ENCODE data around the gene CLOCK. TPM values are rescaled to one million over a fixed set of nuclear protein-coding genes. Genes with fewer than 3 reads are reported as not detected.

CLOCK gene
- total RNA-seq, 2 experiments from 2014 or later, result 15.7 to 20.0 TPM

DNA sequence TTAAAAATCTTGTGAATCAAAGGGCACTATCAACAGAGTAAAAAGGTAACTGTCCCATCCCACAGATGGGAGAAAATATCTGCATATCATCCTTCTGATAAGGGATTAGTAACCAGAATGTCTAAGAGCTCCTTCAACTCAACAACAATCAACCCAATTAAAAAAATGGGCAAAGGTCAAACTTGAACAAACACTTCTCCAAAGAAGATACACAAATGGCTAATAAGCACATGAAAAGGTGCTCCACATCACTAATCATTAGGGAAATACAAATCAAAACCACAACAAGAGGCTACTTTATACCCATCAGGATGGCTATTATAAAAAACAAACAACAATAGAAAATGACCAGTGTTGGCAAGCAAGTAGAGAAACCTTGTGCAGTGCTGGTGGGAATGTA lies 107.7 kb downstream of the CLOCK start:
- ChIA-PET POLR2A (no interaction called here), CTCF (no interaction called here)

DNA sequence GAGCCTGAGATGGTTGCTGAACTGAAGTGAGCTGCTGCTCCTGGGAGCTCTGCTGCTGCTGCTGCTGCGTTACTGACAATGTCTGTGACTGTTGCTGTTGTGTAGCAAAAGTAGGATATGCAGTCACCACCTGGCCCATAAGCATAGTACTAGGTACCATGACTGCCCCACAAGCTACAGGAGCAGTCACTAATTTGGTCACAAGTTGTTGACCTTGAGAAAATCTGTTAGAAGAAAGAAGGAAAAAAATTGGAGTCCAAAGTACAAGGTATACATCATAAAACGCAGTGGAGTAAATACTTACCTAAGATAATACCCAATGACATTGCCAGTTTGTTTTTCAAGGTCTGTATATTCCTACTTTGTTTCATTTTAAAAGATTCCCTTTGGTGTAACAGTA lies 108.4 kb downstream of the CLOCK start:
- CTCF ChIA-PET, result no interaction called here
- POLR2A ChIA-PET, result no interaction called here

DNA sequence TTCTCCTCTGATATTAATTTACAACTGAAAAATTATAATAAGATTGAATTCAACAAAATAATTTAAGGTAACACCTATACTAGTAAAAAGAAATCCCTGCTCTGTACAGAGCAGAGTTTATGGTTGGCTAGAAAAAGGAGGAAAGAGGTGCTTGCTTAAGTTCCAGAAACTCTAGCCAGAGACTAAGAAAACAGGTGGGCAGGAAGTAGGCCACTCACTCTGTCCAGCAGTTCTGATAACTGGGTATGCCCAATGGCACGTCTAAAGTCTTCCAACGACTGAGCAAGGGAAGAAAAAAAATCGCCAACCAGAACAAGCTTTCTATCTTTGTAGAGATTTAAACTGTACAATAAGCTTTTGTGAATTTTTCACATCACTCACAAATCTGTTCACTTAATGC lies 108.9 kb downstream of the CLOCK start:
- ChIA-PET CTCF (no interaction called here), POLR2A (no interaction called here)

DNA sequence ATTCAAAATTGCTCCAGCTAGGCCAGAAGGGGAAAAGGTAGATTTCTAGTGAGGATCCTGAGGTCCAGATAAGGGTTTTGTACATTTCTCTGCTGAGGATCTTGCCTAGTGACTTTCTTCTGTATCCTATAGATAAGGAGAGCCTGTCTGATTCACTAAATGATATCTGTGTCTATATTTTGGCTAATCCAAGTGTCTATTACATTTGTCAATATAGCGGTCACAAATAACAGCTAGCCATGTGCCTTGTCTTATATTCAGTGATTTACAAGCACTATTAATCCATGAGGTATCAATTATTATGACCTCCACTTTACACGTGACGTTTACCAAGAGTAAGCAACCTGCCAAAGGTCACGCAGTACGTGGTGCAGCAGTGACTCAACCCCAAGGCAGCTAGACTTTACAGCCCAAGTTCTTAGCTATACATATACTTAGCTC lies 109.3 kb downstream of the CLOCK start:
- POLR2A ChIA-PET, result no interaction called here
- CTCF ChIA-PET, result interaction anchor here (0.7 kb wide), 1 partner anchor 93 kb away, joined by 5 read pairs; no protein-coding TSS in a partner anchor

DNA sequence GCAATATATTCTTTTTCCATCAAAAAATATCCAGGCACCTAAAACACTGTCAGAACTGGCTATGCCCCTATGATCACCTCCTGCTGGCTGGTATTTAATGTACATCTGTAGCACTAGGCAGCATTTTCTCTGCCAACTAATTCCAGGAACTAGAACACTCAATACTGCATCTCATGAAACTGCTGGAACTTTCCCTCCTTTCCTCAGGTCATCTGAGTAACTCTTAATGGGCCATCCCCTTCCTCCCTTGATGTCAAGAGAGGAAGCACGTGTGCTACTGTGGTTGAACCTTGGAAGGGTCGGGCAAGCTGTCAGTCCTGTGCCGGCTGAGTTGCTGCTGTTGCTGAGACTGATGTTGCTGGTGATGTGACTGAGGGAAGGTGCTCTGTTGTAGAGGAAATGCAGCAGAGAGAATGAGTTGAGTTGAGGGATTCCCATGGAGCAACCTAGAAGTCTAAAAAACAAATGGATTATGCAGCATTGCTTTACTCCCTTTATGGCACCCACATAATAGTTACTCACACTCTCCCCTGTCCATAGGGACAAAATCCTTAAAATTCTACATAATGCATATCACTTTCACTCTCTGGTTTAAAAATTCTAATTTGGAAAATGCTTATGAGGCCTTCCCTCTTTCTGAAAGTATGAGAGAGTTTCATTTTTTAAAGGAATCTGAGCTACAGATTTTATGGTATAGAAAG lies 111.4 kb downstream of the CLOCK start:
- ChIA-PET CTCF (no interaction called here), POLR2A (no interaction called here)

DNA sequence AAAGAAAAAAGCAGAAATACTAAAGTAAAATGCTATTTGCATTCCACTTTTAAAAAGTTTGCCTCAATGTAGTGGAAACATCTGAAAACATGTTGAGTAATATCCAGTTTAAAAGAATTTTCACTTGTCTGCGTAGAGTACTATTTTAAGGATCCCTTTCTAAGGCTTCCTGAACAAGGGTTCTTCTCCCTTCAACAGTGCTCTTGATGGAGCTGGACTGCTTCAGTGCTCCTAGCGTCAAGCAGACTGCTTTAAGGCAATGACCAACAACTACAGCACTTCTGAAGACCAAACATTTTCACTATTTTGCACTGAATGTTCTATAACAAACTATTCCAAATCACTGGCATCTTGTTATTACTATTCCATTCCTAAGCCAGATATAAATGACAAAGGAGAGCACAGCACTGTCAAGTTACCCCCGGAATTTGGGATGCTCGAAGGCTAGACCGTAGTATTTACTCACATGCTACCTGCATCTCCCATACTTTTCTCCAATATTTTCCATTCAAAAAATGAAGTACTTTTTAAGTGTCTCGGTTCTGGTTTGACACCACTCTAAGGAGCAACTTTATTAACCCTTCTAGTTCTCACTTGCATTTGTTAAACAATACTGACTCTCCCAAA lies 114.9 kb downstream of the CLOCK start:
- ChIA-PET CTCF (no interaction called here), POLR2A (no interaction called here)

DNA sequence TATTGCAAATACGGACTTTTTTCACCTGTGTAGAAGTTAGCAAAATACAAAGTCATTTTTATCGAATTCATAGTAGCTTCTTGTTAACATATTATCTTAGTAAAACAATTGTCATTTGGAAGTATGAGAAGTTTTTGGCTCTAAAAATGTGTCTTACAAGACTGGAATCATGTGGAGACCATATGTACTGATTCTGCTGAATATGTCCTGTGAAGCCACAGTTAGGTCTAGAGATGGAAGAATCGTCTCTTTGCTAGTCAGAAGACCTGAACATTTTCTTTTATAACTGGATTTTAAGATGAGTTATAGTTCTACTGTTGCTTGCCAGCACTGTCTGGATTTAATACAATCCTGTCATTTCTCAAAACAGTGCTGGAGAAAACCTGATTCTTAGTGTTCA lies 121.9 kb downstream of the CLOCK start:
- POLR2A ChIA-PET, result no interaction called here
- CTCF ChIA-PET, result no interaction called here

DNA sequence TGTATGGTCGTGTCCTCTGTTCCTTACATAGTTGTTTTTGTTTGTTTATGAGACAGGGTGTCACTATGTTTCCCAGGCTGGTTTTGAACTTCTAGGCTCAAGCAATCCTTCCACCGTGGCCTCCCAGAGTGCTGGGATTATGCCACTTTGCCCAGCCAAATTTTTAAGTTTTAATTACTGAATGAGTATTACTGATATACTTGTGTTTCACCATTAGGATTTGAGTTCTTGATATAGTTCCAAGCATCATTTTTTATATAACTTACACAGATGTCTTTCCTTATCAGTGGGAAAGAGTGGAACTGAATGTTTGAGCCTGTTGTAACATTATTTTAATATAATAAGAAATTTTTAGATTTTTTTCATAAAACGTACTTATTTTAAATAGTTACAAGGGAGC lies 130.5 kb downstream of the CLOCK start:
- CTCF ChIA-PET, result no interaction called here
- POLR2A ChIA-PET, result no interaction called here

DNA sequence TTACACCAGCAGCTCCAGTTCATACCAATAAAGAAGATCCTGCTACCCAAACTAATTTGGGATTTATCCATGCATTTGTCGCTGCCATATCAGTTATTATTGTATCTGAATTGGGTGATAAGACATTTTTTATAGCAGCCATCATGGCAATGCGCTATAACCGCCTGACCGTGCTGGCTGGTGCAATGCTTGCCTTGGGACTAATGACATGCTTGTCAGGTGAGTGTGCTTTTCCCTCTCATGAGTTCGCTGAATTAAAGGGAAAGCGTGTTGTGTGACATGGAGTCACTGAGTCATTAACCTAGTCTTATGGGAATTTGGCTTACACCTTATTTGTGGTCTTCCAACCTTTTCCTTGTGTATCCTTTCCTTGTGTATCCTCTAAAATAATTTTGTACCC lies 135.1 kb downstream of the CLOCK start:
- CTCF ChIA-PET, result no interaction called here
- POLR2A ChIA-PET, result no interaction called here

DNA sequence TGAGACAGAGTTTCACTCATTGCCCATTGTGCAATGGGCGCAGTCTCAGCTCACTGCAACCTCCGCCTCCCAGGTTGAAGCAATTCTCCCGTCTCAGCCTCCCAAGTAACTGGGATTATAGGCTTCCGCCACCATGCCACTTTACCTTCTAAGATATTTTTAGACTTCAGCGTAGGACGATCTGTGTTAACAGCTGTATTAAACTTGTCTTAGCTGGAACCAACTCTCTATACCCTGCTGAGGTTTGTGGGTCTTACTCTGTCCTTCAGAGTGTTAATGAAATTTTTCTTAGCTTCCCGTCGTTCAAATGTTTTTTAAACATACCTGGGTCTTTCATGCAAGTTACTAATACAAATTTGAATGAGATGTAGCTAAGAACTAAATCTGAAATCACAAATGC lies 136.3 kb downstream of the CLOCK start:
- ChIA-PET POLR2A (no interaction called here), CTCF (no interaction called here)

DNA sequence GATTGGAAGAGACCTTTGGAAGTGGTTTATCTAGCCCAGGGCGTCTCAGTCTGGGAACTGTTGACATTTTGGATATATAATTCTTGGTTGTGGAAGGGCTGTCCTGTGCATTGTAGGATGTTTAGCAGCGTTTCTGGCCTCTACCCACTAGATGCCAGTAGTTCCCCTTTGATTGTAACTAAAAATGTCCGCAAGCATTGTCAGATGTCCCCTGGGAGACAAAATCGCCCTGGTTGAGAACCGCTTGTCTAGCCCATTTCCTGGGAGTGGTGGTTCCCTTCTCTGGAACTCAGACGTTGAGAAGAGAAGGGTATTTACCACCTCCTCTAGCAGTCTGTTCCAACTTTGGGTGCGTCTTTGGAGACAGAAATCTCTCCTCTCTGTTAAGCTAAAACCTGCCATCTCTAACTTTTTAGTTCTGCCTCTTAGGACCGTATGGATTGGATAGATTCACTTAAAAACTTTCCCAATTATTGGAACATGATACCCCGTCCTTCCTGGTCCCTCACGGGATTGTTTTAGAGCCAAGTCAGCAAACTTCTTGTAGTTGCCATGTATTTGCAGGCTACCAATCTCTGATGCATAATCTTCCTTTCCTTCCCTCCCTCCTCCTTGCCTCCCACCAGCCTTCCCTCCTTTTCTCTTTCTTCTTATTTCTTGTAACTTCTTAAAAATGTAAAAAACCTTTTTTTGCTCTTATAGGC lies 137.1 kb downstream of the CLOCK start:
- CTCF ChIA-PET, result no interaction called here
- POLR2A ChIA-PET, result no interaction called here

DNA sequence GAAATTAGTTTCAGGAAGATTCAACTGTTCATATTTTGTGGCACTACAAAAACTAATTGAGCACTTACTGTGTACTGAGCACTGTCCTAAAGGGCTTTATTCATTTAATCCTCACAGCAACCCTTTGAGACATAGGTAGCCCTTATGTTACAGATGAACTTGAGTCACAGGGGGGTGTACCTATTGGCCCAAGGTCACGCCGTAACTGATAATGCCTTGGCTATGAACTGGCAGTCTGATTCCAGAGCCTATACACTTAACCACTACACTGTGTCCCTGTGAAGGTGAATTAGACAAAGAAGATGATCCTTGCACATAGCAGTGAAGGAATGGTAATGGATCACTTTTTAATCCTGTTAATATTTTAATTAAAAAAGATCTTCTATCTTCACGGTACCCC lies 138.9 kb downstream of the CLOCK start:
- CTCF ChIA-PET, result no interaction called here
- POLR2A ChIA-PET, result no interaction called here

DNA sequence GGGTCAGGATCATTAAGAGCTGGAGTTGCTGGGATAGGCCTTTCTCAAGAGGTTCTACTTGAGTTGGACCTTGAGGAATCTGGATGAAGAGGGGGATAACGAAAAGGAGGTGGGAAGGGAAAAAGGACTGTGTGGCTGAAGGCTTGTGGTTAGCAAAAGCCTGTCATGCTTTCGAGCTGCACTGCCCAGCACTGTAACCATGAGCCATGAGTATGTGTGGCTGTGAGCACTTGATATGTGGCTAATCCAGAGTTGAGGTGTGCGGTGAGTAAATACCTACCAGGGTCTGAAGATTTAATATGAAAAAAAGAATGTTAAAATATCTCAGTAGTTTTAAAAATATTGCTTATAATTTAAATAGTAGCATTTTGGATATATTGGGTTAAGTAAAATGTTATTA lies 139.6 kb downstream of the CLOCK start:
- ChIA-PET POLR2A (no interaction called here), CTCF (interaction anchor here (1.2 kb wide), 1 partner anchor 12 kb away, joined by 3 read pairs; the partner anchor contains the start of gene TMEM165)

DNA sequence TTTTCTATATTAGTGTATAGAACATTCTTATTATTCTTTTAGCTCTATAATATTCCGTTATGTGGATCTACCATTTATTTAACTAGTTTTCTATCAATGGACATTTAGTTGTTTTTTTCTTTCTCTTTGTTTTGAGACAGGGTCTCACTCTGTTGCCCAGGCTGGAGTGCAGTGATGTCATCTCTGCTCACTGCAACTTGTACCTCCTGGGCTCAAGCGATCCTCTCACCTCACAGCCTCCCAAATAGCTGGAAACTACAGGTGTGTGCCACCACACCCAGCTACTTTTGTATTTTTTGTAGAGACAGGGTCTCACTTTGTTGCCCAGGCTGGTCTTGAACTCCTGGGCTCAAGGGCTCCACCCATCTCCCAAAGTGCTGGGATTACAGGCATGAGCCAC lies 140.2 kb downstream of the CLOCK start:
- ChIA-PET CTCF (interaction anchor here (0.9 to 1.2 kb wide), 2 partner anchors 11 to 93 kb away, joined by 3 read pairs; partner anchors contain the start of gene TMEM165), POLR2A (no interaction called here)

DNA sequence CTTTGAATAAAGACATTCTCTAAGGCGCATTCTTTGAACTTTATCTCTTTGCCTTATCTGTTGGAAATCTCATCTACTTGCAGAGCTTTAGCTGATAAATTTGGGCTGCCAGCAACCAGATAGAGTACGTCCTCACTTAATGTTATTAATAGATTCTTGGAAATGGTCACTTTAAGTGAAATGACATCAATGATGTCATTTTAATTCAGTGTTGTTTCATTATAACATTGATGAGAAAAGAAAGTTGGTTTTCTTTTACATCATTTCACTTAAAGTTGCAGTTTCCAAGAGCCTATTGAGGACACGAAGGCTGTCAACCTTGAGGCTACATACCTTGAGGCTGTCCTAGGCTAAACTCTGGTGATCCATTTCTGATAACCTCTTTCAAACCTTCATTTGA lies 141.6 kb downstream of the CLOCK start:
- ChIA-PET POLR2A (no interaction called here), CTCF (no interaction called here)

DNA sequence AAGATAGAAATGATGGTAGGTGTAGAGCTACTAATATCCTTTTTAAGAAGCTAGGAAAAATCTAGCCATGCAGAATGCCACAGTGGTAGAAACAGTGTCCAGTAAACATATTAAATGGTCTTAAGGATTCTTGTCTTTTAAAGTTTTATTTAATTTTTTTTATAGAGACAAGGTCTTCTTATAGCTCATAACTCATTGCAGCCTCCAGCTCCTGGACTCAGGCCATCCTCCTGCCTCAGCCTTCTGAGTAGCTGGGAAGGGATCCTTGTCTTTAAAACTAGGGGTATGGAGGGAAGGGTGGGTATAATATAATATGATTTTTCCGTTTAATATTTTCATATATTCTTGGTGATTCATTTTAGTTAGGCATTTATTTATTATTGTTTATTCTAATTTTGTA lies 147.1 kb downstream of the CLOCK start:
- CTCF ChIA-PET, result interaction anchor here (1.1 kb wide), 1 partner anchor 146 kb away, joined by 3 read pairs; no protein-coding TSS in a partner anchor
- POLR2A ChIA-PET, result interaction anchor here (0.7 kb wide), 1 partner anchor 54 kb away, joined by 4 read pairs; no protein-coding TSS in a partner anchor

DNA sequence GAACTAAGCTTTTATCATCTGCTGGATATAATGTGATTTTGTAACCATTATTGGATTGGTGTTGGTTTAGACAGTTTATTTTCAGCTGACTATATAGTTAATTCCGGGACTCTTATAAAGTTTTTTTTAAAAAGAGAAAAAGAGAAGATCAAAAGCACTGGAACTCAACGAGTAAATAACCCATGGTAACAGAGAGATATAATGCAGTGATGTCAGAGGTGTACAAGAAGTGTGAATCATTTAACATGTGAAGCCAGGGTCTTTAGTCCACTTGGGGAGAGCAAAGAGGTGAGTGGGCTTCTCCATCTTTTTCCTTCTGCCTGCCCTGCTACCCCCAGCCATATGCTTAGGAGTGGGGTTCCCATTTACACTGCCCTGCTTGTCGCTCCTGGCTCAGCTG lies 147.7 kb downstream of the CLOCK start:
- ChIA-PET CTCF (interaction anchor here (1.1 kb wide), 1 partner anchor 147 kb away, joined by 3 read pairs; no protein-coding TSS in a partner anchor), POLR2A (no interaction called here)

DNA sequence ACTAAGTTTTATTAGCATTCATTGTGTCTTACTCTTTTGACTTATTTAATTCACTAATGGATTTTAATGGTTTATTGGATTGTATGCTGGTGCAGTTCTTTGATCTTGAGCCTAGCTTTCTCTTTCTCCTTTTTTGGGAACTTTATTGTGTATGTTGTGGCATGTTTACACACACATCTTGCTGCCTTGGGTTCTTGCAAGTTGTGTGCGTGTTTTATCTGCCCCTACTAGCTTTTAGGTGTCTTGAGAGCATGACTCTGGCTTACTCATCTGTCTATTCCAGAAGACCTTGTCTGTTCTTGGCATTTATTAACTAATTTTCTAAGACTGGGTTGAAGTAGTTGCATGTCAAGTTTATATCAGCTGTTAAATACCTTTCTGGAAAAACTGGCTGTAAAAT lies 148.2 kb downstream of the CLOCK start:
- POLR2A ChIA-PET, result no interaction called here
- CTCF ChIA-PET, result no interaction called here

DNA sequence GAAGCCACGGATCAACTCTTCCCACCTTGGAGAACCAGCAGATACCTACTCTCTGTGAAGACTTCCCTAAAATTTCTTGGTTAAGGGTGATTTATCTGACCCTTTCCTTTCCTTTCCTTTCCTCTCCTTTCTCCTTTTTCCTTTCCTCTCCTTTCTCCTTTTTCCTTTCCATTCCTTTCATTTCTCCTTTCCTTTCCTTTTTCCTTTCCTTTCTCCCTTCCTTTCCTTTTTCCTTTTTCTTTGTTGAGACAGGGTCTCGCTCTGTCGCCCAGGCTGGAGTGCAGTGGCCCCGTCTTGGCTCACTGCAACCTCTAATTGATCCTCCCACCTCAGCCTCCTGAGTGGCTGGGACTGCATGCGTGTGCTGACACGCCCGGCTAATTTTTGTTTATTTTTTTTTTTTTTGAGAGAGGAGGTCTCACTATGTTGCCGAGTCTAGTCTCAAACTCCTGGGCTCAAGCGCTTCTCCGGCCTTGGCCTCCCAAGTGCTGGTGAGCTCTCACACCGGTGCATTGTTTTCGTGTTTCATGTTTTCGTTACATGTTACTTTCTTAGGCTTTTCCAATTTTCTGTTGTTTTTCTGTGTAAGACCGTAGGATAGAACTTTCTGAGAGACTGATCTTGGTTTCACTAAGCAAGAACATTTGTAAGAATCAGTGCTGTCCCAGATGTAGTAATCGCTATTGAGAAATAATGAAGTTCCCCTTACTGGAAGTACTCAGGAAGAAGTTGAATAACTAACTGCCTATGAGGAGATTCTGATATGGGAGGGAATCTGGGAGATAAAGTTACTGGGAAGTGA lies 149.0 kb downstream of the CLOCK start:
- POLR2A ChIA-PET, result interaction anchor here (0.6 to 1.0 kb wide), 2 partner anchors 48 to 989 kb away, joined by 4 read pairs; no protein-coding TSS in a partner anchor
- CTCF ChIA-PET, result no interaction called here

DNA sequence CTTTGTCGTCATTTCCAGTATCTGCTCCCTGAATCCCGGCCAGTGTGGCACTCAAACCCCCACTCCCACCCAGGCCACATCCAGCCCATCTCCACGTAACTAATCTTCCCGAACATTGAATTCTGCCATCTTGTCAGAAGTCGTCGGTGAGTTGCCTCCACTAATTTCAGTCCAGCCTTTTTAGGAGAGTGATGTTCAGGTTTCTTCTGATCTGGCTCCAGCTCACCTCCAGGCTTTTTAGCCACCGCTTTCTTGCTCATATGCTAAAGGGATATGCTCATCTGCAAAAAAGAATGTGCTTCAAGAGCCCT lies 149.6 kb downstream of the CLOCK start:
- ChIA-PET POLR2A (interaction anchor here (0.6 to 2.6 kb wide), 3 partner anchors 49 to 990 kb away, joined by 4 to 15 read pairs (median 4); partner anchors contain the start of gene SRD5A3), CTCF (interaction anchor here (0.6 to 1.9 kb wide), 2 partner anchors 150 to 239 kb away, joined by 3 to 5 read pairs; partner anchors contain the start of gene CLOCK)

Measured in activated CD8-positive, alpha-beta memory T cell treated with anti-CD3 and anti-CD28 coated beads for 36 hours (primary cell).